Esophagus squamous epithelium (tissue), 4 donors: Measurements from ENCODE around the gene GPC3.

Experiments used
- POLR2A ChIP-seq, 4 donors: fragments of 450-650 bp; IDR thresholded peaks; one replicate each; pipeline ENCODE4 v1.6.1; 2017; ENCODE audit warnings: antibody characterized with exemption in 4 of 4, mild to moderate bottlenecking in 4 of 4, moderate library complexity in 3 of 4
- TF ChIP-seq, protein P1 (sequence below), 6 experiments: fragments of 450-650 bp in 4 of 6; fragments of 200-600 bp in 2 of 6; sonication (generic) in 2 of 6; IDR thresholded peaks; one replicate each; pipeline ENCODE4 v1.5.1; 2016 to 2019; ENCODE audit warnings: antibody characterized with exemption in 6 of 6, mild to moderate bottlenecking in 4 of 6, moderate library complexity in 4 of 6

- TF ChIP-seq POLR2A (IDR thresholded peaks at IDR 0.05) = no peak
- TF ChIP-seq, protein P1, sequence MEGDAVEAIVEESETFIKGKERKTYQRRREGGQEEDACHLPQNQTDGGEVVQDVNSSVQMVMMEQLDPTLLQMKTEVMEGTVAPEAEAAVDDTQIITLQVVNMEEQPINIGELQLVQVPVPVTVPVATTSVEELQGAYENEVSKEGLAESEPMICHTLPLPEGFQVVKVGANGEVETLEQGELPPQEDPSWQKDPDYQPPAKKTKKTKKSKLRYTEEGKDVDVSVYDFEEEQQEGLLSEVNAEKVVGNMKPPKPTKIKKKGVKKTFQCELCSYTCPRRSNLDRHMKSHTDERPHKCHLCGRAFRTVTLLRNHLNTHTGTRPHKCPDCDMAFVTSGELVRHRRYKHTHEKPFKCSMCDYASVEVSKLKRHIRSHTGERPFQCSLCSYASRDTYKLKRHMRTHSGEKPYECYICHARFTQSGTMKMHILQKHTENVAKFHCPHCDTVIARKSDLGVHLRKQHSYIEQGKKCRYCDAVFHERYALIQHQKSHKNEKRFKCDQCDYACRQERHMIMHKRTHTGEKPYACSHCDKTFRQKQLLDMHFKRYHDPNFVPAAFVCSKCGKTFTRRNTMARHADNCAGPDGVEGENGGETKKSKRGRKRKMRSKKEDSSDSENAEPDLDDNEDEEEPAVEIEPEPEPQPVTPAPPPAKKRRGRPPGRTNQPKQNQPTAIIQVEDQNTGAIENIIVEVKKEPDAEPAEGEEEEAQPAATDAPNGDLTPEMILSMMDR (IDR thresholded peaks at IDR 0.05) = no peak
Measured at GRCh38 chrX:133864236-133864635, 121.2 kb downstream of the GPC3 start.
